ENCODE data around the gene NBPF9.
"Not testable (repeated sequence)": the region's sequence is repeated elsewhere in the genome, so short reads cannot be mapped to it uniquely, and the experiment has no call there.

NBPF9 gene

GRCh38 chr1:149103109-149104081 is at the start of gene NBPF9:
NBPF9 (minus strand) TSS chr1:149103551; CDS start chr1:149082139, 21,412 bp downstream.
- DNase-seq, result not testable (repeated sequence)

- not testable (repeated sequence) for DNase-seq
Measured at GRCh38 chr1:149149909-149150308, 46.6 kb upstream of the NBPF9 start.

- not testable (repeated sequence) for DNase-seq
Measured at GRCh38 chr1:149137585-149137984, 34.2 kb upstream of the NBPF9 start.

GRCh38 chr1:149130938-149131337 is 27.6 kb upstream of the NBPF9 start:
- not testable (repeated sequence) for DNase-seq

- DNase-seq, result not testable (repeated sequence)
Measured at GRCh38 chr1:149129245-149129644, 25.9 kb upstream of the NBPF9 start.

GRCh38 chr1:149126555-149127145 is 23.3 kb upstream of the NBPF9 start:
- not testable (repeated sequence) for DNase-seq

- not testable (repeated sequence) for DNase-seq
Measured at GRCh38 chr1:149123948-149124926, 20.9 kb upstream of the NBPF9 start.

GRCh38 chr1:149112828-149113227 is 9.5 kb upstream of the NBPF9 start:
- DNase-seq, result not testable (repeated sequence)

GRCh38 chr1:149110343-149110742 is 7.0 kb upstream of the NBPF9 start:
- DNase-seq, result not testable (repeated sequence)

GRCh38 chr1:149102574-149102973 is 777 bp downstream of the NBPF9 start:
- DNase-seq, result not testable (repeated sequence)

- DNase-seq, result not testable (repeated sequence)
Measured at GRCh38 chr1:149098276-149098675, 5.1 kb downstream of the NBPF9 start.

GRCh38 chr1:149093155-149093554 is 10.2 kb downstream of the NBPF9 start:
- not testable (repeated sequence) for DNase-seq

- not testable (repeated sequence) for DNase-seq
Measured at GRCh38 chr1:149075505-149076127, 27.7 kb downstream of the NBPF9 start.

- not testable (repeated sequence) for DNase-seq
Measured at GRCh38 chr1:149064611-149065010, 38.7 kb downstream of the NBPF9 start.

- not testable (repeated sequence) for DNase-seq
Measured at GRCh38 chr1:149043056-149043455, 60.3 kb downstream of the NBPF9 start.

- DNase-seq, result not testable (repeated sequence)
Measured at GRCh38 chr1:149033916-149034315, 69.4 kb downstream of the NBPF9 start.

GRCh38 chr1:149024327-149024726 is 79.0 kb downstream of the NBPF9 start:
- not testable (repeated sequence) for DNase-seq

- not testable (repeated sequence) for DNase-seq
Measured at GRCh38 chr1:149018577-149018976, 84.8 kb downstream of the NBPF9 start.

- not testable (repeated sequence) for DNase-seq
Measured at GRCh38 chr1:149016626-149017025, 86.7 kb downstream of the NBPF9 start.

GRCh38 chr1:149015522-149015921 is 87.8 kb downstream of the NBPF9 start:
- not testable (repeated sequence) for DNase-seq

GRCh38 chr1:149013513-149013912 is 89.8 kb downstream of the NBPF9 start:
- DNase-seq, result not testable (repeated sequence)

GRCh38 chr1:149012599-149012998 is 90.8 kb downstream of the NBPF9 start:
- not testable (repeated sequence) for DNase-seq
